ENCODE results near the gene ELOVL7.
"Not testable (repeated sequence)": the region's sequence is repeated elsewhere in the genome, so short reads cannot be mapped to it uniquely, and the experiment has no call there.

The ELOVL7 gene
- total RNA-seq = 0 to 0.91 (median 0.18) reads per million in 4 experiments

DNA sequence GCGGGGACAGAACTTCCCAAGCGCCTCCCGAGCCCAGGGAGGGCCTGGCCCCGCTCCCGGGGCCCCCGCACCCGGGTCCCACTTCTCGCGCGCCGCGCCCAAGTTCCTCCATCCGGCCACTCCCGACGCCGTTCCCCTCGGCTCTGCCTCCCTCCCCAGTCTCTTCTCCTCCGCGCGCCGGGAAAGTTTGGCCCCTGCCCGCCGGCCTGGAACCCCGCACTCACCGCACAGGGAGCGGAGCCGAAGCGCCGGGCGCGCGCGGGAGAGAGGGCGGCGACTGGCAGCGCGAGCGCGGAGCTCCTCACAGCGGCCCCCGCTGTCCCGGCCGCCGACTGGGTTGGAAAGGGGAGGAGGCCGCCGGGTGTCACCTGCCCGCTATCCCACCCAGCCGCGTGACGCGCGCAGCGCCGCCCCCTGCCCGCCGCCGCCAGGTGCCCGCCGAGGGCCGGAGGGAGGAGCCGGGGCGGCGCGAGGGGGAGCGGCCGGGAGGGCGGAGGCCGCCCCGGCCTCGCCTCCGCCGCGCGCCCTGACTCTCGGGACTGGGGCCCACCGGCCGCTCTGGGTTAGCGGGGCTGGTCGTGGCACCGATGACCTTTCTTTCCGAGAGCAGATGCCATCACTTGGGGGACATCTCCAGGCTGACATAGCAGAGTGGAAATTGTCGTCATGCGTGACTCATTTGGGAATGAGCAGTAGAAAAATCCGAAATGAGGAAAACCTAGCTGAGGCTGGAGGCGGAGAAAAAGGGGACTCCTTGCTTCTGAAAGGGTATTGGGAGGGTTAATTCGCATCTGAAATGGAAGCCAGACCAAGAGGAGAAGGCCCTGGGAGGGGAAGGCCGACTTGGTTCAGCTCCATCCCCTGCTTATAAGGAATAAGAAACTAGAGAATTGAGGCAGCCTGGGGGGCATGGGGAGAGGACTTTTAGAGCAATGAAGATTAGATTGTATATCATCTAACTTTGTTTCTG lies at the start of gene ELOVL7:
TSS of gene ELOVL7 (minus strand) at position 334 of the 970 bp plus-strand sequence. CDS start 56,872 bp downstream, outside the sequence.
- no peak for DNase-seq

DNA sequence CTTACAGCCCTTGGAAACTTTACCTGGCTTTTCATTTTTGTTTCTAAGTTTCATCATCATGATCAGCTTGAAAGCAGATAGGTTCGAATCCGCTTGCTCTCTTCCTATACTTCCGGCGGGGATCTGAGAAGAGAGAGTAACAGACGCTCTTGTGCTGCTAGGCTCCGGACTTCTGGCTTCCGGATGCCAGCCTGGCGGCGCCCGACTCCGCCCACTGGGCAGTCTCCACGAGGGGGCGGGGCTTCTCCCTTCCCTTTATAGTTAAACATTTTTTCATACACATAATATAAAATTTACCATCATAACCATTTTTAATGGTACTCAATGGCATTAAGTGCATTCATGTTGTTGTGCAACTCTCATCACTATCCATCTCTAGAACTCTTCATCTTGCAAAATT lies 49.5 kb upstream of the ELOVL7 start:
- DNase-seq = no peak

DNA sequence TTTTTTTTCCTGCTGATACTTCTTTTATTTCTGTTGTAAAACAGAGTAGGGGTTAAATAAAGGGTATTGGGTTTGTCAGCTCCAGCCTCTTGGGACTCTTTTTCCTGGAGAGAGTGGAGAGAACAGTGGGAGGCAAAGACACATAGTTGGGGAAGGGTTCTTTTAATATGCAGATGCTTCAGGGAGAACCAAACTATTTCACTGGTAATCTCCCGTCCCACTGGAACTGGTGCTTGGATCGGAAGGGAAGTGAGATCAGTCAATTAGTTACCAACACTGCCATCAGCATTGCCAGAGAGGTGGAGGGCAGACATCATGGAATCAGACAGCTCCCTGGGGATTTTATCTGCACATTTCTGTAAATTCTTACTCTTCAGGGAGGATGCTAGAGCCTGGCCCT lies 47.6 kb upstream of the ELOVL7 start:
- no peak for DNase-seq

DNA sequence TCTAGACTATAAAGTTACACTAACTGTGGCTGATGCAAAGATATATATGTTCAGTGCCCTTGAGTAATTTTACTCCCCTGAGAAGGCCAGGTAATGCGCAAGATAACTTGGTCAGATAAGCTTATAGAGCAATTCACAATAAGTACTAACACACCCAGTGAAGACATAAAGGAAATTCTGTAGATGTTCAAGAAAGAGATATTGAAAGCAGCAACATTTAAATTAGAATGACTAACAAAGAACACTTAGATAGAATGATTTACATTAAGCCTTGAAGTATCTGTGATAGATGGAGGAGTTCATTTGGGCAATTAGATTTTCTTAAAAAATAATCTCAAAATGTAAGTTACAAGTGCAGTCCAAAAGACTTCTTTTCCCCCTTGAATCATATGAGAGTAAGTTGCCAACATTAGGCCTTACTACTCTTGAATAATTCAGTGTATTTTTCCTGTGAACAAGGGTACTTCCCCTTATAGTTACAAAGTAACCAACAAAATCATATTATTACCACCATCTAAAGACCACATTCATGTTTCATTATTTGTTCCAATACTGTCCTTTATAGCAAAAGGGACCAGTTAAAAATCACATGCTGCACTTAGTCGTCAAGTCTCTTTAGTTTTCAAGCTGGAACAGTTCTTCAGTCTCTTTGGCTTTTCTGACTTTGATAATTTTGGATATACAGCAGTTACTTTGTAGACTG lies 44.4 kb upstream of the ELOVL7 start:
- DNase-seq = no peak

DNA sequence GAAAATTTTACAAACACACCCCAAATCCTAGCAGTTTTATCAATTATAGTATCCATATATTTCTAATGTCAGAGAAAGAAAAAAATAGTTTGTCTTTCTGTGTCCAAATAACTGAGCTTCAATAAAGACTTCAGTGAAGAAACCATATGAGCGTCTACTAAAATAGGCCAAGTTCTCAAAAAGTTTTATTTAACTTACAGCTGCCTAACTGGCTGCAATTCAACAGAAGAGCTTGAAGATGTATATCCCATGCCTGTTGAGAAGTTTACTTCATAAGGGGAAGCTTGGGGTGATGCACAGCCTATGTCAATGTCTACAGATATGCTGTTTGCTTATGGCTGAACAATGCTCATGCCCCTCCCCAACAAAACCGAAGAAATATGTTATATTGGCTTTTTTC lies 43.7 kb upstream of the ELOVL7 start:
- DNase-seq = no peak

DNA sequence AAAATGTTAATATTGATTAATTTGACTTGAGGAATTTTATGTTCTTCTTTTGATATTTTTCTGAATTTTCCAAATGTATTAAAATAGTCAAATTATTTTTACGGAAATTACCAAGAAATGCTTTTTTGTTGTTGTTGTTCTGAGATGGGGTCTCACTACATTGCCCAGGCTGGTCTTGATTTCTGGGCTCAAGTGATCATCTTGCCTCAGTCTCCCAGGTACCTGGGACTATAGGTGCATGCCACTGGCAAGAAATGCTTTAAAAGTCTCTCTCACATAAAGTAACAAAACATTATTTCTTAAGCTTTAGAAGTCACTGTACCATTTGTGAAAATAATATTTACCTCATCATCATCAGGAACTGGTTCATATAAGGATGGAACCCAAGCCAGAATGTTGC lies 43.0 kb upstream of the ELOVL7 start:
- no peak for DNase-seq

DNA sequence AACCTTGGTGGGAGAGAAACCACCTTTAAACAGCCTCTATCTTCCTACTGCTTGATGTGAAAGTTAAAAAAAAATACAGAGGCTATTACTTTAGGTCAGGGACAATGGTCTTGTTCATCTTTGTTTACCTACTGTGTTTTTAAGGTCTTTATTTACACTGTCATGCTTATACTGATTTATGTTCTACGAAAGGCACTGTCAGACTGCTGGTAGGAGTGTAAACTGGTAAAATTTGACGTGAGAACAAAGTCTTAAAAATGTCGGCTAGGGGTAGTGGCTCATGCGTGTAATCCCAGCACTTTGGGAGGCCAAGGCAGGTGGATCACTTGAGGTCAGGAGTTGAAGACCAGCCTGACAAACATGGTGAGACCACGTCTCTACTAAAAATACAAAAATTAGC lies 42.1 kb upstream of the ELOVL7 start:
- no peak for DNase-seq

DNA sequence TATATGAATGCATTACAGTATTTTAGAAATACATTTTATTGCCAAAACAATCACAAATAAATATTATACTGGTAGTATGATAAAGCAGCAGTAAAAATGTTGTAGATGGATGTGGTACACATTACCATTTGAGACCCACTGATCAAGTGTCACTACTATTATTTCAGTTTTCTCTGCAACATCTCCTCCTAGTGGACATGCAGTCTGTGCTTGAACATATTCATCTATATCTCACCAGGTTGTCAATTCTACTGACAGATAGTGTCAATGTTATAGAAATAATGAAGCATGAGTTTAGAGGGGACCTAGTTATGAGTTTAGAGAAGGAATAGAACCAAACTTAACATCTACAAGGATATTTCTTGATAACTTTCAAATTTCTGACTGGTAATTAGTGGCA lies 39.2 kb upstream of the ELOVL7 start:
- no peak for DNase-seq

DNA sequence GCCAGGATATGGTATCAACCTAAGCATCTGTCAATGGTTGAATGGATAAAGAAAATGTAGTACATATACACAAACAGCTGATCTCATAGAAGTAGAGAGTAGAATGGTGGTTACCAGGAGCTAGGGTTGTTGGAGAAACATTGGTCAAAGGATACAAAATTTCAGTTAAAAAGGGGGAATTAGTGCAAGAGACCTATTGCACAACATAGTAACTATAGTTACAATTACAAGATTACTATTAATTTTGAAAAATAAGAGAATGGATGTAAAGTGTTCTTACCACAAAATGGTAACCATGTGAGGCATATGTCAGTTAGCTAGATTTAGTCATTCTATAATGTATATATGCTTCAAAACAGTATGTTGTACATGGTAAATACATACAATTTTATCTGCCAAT lies 28.8 kb upstream of the ELOVL7 start:
- DNase-seq = no peak

DNA sequence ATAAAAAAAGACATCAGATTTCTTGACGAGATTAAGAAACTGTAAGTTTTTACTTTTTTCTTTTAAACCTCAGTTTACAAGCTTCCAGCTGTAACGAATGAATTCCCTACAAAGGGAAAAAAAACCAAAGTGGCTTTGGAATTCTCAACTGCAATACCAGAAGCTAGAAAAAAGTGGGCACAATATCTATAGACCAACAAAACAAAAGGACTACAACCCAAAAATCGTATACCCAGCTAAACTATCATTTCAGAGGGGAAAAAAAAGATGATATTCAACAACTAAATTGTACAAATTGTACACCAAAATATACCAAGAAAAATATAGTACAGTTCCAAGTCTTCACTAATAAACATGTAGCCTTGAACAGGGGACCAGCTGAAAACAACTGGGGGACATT lies 26.8 kb upstream of the ELOVL7 start:
- DNase-seq = no peak

DNA sequence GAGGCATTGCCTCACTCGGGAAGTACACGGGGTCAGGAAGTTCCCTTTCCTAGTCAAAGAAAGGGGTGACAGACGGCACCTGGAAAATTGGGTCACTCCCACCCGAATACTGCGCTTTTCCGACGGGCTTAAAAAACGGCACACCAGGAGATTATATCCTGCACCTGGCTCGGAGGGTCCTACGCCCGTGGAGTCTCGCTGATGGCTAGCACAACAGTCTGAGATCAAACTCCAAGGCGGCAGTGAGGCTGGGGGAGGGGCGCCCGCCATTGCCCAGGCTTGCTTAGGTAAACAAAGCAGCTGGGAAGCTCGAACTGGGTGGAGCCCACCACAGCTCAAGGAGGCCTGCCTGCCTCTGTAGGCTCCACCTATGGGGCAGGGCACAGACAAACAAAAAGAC lies 16.5 kb upstream of the ELOVL7 start:
- DNase-seq = not testable (repeated sequence)

DNA sequence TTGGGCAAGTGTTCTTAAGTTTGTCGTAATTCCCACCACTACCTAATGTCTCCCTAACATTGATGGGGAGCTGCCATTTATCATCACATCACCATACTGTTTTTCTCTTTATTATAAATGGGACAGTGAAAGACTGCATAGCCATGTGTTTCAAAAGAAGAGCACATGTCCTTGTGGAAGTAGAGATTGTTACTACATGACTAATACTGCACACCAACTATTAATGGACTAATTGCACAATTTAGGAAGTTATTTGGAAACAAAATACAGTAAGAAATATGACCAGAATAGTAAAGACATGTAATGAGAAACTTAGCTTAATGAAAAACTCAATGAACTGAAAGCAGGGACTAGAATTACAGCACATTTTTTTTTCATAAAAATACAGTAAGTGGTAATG lies 12.0 kb upstream of the ELOVL7 start:
- no peak for DNase-seq

DNA sequence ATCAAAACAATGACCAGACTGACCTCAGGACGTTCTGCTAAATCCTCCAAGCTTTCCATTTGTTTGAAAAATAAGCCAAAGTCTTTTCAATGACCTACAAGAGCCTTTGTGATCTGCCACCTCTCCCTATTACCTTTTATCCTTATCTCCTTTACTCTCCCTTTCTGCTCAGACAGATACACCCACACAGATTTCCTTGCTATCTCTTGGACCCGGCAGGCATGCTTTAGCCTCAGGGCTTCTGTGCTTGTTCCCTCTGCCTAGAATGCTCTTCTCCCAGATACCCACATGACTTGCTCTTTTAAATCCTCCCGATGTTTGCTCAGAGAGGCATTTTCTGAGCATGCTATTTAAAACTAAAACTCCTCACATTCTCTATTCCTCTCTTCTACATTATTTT lies 8.9 kb upstream of the ELOVL7 start:
- no peak for DNase-seq

DNA sequence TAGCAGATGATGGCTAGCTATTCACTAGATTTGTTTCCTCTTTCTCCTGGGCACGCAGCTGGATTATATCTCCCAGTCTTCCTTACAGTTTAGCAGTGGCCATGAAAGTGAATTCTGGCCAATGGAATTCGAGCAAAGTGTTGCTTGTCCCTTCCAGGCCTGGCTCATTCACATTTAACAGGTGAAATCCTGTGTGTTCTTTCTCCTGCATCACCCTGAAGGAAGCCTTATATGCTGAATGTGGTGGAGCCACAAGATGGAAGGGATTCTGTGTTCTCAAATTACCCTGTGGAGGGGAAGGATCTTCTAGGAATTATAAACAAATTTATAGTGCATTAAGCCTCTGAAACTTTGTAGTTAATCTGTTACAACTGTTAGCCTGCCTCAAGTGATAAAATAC lies 8.2 kb upstream of the ELOVL7 start:
- DNase-seq = no peak

DNA sequence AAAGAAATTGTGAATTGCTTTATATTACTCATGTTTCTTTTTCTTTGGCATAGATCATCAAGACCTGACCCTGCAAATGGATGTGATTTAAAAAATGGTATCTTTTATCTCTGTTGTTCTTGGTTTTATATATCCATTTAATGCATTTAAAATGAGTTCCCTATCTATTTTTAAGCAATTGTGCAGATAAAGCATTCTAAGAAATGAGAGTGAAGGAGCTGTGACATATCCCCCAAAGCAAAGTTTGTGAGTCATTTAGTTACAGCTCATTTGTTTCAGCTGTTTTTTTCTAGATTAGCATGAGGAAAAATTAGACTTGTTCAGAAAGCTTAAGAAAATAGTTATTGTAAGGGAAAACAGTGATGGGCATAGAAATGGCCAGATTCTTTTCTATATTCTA lies 7.6 kb upstream of the ELOVL7 start:
- no peak for DNase-seq

DNA sequence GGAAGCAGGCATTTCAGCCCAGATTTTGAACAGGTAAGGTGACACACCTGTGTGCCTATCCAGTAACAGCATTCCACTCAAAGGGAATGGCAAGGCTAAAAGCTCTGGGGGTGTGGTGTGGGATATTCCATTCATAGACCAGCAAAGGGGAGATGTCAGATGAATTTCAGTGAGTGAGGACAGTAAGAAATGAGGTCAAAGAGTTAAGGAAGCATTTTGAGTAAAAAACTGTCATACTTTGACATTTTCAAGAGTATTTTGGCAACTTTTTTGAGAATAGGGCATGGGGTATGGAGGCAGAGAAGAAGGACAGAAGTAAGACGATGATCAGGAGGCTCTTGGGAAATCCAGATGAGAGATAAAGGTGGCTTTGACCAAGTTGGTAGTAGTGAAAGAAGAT lies 2.2 kb upstream of the ELOVL7 start:
- no peak for DNase-seq

DNA sequence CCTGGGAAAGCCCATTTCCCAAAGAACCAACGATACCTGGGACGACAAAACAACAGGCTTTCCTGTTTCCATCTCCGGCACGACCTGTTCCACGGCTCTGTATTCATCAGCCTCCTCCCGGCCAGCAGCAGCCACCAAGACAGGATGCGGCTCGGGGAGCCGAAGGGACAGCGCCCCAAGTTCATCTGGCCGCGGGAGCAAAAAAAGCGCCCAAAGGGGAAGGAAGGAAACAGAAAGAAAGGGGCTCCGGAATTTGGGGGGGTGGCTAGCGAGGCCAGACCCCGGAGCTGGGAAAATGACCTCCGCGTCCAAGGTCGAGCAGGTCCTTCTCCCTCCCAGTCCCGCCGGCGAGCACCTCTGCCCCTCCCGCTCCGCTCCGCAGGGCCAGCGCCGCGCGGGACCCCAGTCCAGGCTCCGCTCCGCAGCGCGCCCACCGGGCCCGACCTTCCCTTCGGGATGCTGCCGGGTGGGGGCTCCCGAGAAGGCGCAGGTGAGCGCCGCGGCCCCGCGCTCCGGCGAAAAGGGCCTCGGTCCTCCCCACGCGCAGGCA lies 608 bp downstream of the ELOVL7 start:
- no peak for DNase-seq

DNA sequence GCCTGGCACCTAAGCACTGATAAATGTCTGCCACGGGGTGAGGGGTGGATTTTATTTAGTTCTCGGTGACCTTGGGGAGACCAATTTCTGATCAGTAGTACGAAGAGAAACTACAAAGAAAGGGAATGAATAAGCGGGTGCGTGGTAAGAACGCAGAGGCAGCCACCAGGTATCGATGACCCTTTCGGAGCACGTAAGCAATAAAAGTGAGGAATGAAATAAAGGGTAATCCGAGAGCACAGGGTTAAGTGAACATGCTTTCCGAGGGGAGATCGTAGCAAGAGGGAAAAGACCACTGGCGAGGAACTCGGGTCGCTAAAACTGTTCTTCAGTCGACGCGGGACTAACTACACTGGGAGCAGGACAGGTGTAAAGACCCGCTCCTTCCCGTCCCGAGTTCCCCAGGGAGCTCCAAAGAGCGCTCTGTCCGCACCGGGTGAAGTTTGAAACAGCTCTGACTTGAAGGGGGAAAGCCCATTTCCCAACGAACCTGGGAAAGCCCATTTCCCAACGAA lies 1.1 kb downstream of the ELOVL7 start:
- DNase-seq = no peak

DNA sequence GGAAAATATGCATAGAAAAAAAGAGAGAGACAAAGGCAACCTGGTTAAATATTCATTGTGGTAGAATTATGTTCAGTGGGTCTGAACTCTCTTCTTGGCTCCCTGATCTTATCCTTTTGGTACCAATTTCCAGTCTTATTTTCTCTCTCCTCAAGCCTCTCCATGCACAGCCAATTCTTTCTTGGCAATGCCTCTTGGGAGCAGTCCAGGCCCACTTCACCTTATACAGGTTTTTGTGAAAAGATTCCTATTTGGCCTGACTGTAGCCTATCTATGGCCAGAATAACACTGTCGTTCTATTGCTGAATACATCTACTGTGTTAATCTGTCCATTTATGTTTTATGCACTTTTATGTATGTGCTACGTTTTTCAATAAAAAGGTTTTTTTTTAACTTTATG lies 2.7 kb downstream of the ELOVL7 start:
- DNase-seq = no peak

DNA sequence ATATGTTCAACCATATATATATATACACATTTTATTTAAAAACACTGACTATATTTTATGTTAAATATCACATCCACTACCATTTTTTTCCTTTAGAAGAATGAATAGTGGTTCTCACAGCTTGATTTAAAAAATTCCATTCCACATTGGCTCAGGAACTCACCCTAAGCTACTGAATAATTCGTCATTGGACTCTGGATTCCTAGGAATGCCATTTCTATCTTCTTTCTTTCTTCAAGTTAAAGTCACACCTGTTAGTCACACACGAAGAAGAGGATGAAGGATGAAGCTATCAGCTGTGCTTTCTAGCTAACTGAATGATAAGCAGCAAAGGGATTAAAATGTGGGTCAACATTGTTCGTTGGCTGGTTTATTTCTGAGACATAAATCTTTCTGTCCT lies 7.9 kb downstream of the ELOVL7 start:
- DNase-seq = no peak

DNA sequence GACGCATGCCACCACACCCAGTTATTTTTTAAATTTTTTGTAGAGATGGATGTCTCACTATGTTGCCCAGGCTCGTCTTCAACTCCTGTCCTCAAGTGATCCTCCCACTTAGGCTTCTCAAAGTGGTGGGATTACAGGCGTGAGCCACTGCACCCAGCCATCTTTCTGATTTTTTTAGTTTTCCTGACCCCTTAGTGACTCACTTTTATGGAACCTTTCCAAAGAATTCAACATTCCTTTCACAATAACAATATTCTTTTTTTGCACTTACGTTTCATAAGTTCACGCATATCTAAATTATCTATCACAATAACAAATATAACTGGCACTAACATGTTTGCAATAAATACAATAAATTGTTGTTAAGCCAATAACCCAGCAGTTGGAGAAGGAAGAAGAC lies 8.5 kb downstream of the ELOVL7 start:
- no peak for DNase-seq

DNA sequence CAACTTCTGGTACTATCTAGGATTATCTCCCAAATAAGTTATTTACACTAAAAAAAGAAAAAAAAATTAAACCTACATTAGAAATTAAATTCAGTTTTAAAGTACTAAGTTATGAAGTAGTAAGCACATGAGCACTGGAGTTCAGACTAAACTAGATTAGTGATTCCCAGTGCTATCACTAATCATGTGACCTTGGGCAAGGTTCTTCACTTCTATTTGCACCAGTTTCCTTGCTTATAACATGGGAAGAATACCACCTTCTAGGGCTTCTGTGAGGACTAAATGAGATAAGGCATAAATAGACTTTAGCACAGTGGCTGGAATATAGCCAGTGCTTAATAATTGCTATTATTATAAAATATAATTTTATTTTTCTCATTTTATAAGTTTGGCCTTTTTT lies 10.5 kb downstream of the ELOVL7 start:
- DNase-seq = no peak

DNA sequence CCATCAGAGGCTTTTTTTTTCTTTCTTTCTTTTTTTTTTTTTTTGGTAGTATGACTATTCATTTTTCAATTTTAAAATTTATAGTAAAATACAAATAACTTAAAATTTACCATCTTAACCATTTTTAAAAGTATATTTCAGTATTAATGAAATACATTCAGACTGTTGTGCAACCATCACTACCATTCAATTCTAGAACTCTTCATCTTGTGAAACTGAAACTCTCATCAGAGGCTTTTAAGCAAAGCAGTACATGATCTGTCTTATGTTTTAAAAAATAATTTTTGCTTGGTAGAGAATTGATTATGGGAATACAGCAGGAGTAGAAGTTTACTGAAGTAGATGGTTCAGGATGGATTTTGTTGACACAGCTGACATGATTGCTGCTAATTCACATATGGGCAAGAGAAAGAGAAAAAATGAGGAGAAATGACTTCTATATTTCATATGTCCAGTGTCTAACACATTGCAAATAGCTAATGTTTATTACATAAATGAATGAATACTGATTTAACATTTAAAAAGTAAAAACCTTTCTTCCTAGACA lies 13.4 kb downstream of the ELOVL7 start:
- DNase-seq = no peak
